ENCODE results near the gene OPRL1. TPM values are rescaled to one million over a fixed set of nuclear protein-coding genes. Genes with fewer than 3 reads are reported as not detected.

Gene OPRL1
- total and polyA plus RNA-seq, 12 donors: 0.19 to 1.3 (median 0.40) TPM

GRCh38 chr20:64037498-64038213, 42.2 kb upstream of the OPRL1 start:
- TF ChIP-seq CTCF (IDR thresholded peaks at IDR 0.05): no peak
- Histone ChIP-seq H3K4me3 (peak overlapping the region in 9 of 10 donors; percentile 30 to 66 (median 58)), H3K9me3 (no peaks in the 10 kb centered on the region), H3K4me1 (peaks cover 17 to 68% (median 56%) of the 10 kb centered on the region in 9 donors), H3K27ac (peak overlapping the region in 8 of 10 donors; percentile 80 to 96 (median 85)), H3K27me3 (peaks cover 3 to 68% (median 56%) of the 10 kb centered on the region in 7 donors), H3K36me3 (peaks cover 0 to 27% (median 18%) of the 10 kb centered on the region in 9 donors)
- 8 to 11% methylated on average over 36 of the region's 36 CpGs for WGBS, 2 donors
- ATAC-seq (no peak), DNase-seq (no peak)
- intact Hi-C loops (cut with DNase I): loop anchor here in 9 of 10 donors (2.0 to 10.0 kb wide), 6 partner anchors 19 to 87 kb away; partner anchors contain the start of gene PRPF6 (in 4 of the 9)

GRCh38 chr20:64038224-64038564, 41.7 kb upstream of the OPRL1 start:
- intact Hi-C loops (cut with DNase I): loop anchor here in 9 of 10 donors (2.0 to 10.0 kb wide), 6 partner anchors 19 to 87 kb away; partner anchors contain the start of gene PRPF6 (in 4 of the 9)
- ATAC-seq: peak in 2 of 8 donors; percentile 1
- Histone ChIP-seq H3K4me1 (peaks cover 17 to 68% (median 56%) of the 10 kb centered on the region in 9 donors), H3K4me3 (peak overlapping the region in 9 of 10 donors; percentile 30 to 66 (median 58)), H3K27me3 (peaks cover 3 to 71% (median 58%) of the 10 kb centered on the region in 7 donors), H3K9me3 (no peaks in the 10 kb centered on the region), H3K36me3 (peaks cover 0 to 21% (median 12%) of the 10 kb centered on the region in 9 donors), H3K27ac (peak overlapping the region in 9 of 10 donors; percentile 80 to 96 (median 85))
- 2% methylated on average over 23 to 30 of the region's 30 CpGs for WGBS, 2 donors
- DNase-seq: no peak
- TF ChIP-seq CTCF (IDR thresholded peaks at IDR 0.05): no peak

- peaks cover 17 to 68% (median 56%) of the 10 kb centered on the region in 9 donors for H3K4me1 ChIP-seq
- intact Hi-C loops (cut with DNase I): loop anchor here (1.0 to 10.0 kb wide), 7 partner anchors 18 to 86 kb away; partner anchors contain the start of gene PRPF6 (in 4 of the 10)
- H3K27me3 ChIP-seq: peaks cover 3 to 77% (median 58%) of the 10 kb centered on the region in 7 donors
- H3K4me3 ChIP-seq: peak overlapping the region; percentile 26 to 66 (median 57)
- WGBS, 2 donors: 1% methylated on average over 74 to 91 of the region's 91 CpGs
- no peaks in the 10 kb centered on the region for H3K9me3 ChIP-seq
- TF ChIP-seq CTCF (IDR thresholded peaks at IDR 0.05): peak; percentile 46 to 84 (median 76)
- H3K36me3 ChIP-seq: peaks cover 0 to 16% (median 10%) of the 10 kb centered on the region in 9 donors
- DNase-seq: peak; percentile 83 to 92
- H3K27ac ChIP-seq: peak overlapping the region; percentile 55 to 96 (median 84)
- peak; percentile 82 to 91 (median 87) for ATAC-seq
Measured at GRCh38 chr20:64038565-64039292, 41.2 kb upstream of the OPRL1 start.
